ENCODE results near the gene RPRD1A. TPM values are rescaled to one million over a fixed set of nuclear protein-coding genes. Genes with fewer than 3 reads are reported as not detected.
"Not testable (repeated sequence)": the region's sequence is repeated elsewhere in the genome, so short reads cannot be mapped to it uniquely, and the experiment has no call there.

Gene RPRD1A, protein sequence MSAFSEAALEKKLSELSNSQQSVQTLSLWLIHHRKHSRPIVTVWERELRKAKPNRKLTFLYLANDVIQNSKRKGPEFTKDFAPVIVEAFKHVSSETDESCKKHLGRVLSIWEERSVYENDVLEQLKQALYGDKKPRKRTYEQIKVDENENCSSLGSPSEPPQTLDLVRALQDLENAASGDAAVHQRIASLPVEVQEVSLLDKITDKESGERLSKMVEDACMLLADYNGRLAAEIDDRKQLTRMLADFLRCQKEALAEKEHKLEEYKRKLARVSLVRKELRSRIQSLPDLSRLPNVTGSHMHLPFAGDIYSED
- 40.7 and 47.6 TPM in 2 replicates for total RNA-seq

DNA sequence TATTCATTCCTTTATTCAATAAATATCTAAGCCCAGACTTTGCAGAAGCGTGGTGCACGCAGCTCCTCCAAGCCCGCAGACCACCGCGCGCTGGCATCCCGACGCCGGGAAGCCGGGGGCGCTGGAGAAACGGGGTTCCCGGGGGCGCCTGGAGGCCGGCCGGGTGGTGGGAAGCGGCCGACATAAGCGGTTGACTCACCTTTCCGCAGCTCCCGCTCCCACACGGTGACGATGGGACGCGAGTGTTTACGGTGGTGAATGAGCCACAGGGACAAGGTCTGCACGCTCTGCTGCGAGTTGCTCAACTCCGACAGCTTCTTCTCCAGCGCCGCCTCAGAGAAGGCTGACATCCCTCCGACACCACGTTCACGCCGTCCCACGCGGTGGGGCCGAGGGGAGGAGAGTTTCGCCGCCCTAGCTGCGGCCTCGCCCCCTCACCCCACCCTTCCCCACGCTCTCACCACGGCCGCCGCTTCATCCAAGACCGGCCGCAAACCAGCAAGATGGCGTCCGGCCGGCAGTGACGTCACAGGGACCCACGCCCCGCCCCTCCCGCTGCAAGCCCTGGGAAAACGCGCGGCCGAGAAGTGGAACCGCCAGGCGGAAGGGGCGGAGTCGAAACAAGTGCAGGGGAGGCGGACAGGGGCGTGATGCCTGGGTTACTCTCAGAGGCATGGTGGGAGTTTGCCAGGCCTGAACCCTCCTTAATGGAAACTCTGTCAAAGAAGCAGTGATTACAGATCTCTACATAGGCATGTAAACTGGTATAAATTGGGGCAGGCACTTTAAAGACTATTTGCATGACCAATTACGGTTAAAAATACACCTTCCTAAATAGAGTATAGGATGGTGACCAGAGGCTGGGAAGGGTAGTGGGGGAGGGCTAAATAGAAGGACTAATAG, at the start of gene RPRD1A:
Gene RPRD1A, minus strand, starts transcription at position 505 of the 903 bp plus-strand sequence. Its CDS starts 155 bp downstream, at position 350.
- Mint-ChIP-seq H3K4me1 (peaks cover 44% of the 10 kb centered on the region), H3K9me3 (no peaks in the 10 kb centered on the region), H3K27ac (peak within 1 kb of the TSS; percentile 88), H3K36me3 (ENCODE audit: low read depth) (peaks cover 15% of the 10 kb centered on the region), H3K27me3 (no peaks in the 10 kb centered on the region), H3K4me3 (peak within 1 kb of the TSS; percentile 93)
- CTCF ChIA-PET = interaction anchor here (0.5 to 1.3 kb wide), 3 partner anchors 49 to 217 kb away, joined by 3 to 4 read pairs (median 3); no protein-coding TSS in a partner anchor
- no peak for TF ChIP-seq CTCF (IDR thresholded peaks at IDR 0.05)
- intact Hi-C loops (cut with micrococcal nuclease) = loop anchor here (1.0 to 10.0 kb wide), 14 partner anchors 15 to 1090 kb away; partner anchors contain the start of genes ELP2, GALNT1, INO80C and KIAA1328
- ATAC-seq (ENCODE audit: low read depth) (peak; percentile 91), DNase-seq (peak; percentile 99)
- POLR2A ChIA-PET = interaction anchor here (0.5 to 2.0 kb wide), 7 partner anchors 29 to 761 kb away, joined by 3 to 14 read pairs (median 3); partner anchors contain the start of genes ELP2, INO80C, KIAA1328 and RMP24

- H3K9me3 Mint-ChIP-seq; DNase-seq; POLR2A ChIA-PET; intact Hi-C loops (cut with micrococcal nuclease); ATAC-seq (ENCODE audit: low read depth); H3K27me3 Mint-ChIP-seq; CTCF ChIA-PET; H3K4me3 Mint-ChIP-seq; H3K4me1 Mint-ChIP-seq; H3K27ac Mint-ChIP-seq: not testable (repeated sequence)
- peaks cover 71% of the 10 kb centered on the region for H3K36me3 Mint-ChIP-seq (ENCODE audit: low read depth)
These were observed 49.4 kb upstream of the RPRD1A start for GRCh38 chr18:36116771-36117170.

GRCh38 chr18:36114738-36115137, 47.4 kb upstream of the RPRD1A start:
- intact Hi-C loops (cut with micrococcal nuclease) = no loop called here
- POLR2A ChIA-PET = no interaction called here
- no peaks in the 10 kb centered on the region for H3K4me1 Mint-ChIP-seq
- H3K4me3 Mint-ChIP-seq = no peak overlapping the region
- no peak for TF ChIP-seq CTCF (IDR thresholded peaks at IDR 0.05)
- H3K36me3 Mint-ChIP-seq (ENCODE audit: low read depth) = peaks cover 70% of the 10 kb centered on the region
- H3K9me3 Mint-ChIP-seq = no peaks in the 10 kb centered on the region
- DNase-seq (no peak), ATAC-seq (ENCODE audit: low read depth) (no peak)
- no peak overlapping the region for H3K27ac Mint-ChIP-seq
- no peaks in the 10 kb centered on the region for H3K27me3 Mint-ChIP-seq
- CTCF ChIA-PET = no interaction called here

DNA sequence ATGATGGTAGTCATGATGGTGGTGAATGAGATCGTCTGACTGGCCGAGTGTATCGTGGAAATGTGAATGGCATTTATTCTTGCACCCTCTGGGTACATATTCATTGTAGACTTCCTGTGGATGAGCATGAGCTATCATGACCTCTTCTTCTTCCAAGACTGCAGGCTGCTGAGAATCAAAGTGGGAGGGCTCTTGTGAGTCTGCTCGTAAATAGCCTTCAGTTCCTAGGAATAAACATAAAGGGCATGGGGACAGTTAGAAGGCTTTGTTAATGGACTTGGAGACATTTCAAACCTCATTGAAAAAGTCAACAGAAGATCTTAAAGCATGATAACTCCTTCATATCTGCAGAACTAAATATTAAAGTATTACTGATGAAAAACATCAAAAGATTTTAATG, 46.9 kb upstream of the RPRD1A start:
- Mint-ChIP-seq H3K4me3 (no peak overlapping the region), H3K9me3 (no peaks in the 10 kb centered on the region), H3K27me3 (no peaks in the 10 kb centered on the region), H3K36me3 (ENCODE audit: low read depth) (peaks cover 74% of the 10 kb centered on the region), H3K4me1 (no peaks in the 10 kb centered on the region), H3K27ac (no peak overlapping the region)
- no peak for ATAC-seq (ENCODE audit: low read depth)
- CTCF ChIA-PET = no interaction called here
- POLR2A ChIA-PET = no interaction called here
- intact Hi-C loops (cut with micrococcal nuclease) = no loop called here
- DNase-seq = no peak
- no peak for TF ChIP-seq CTCF (IDR thresholded peaks at IDR 0.05)

GRCh38 chr18:36112302-36112701, 44.9 kb upstream of the RPRD1A start:
- Mint-ChIP-seq H3K4me3 (no peak overlapping the region), H3K27ac (no peak overlapping the region), H3K36me3 (ENCODE audit: low read depth) (peaks cover 78% of the 10 kb centered on the region), H3K27me3 (no peaks in the 10 kb centered on the region), H3K9me3 (no peaks in the 10 kb centered on the region), H3K4me1 (no peaks in the 10 kb centered on the region)
- intact Hi-C loops (cut with micrococcal nuclease) = no loop called here
- ATAC-seq (ENCODE audit: low read depth) (no peak), DNase-seq (no peak)
- ChIA-PET POLR2A (no interaction called here), CTCF (no interaction called here)
- TF ChIP-seq CTCF (IDR thresholded peaks at IDR 0.05) = no peak
